Activated naive CD4-positive, alpha-beta T cell (primary cell): ENCODE measurements around the gene SYT8.

Experiments
- DNase-seq, 4 experiments: peaks; one replicate each; lab custom pipeline; 2025; lab: John Stamatoyannopoulos, UW

The SYT8 gene

GRCh38 chr11:1845561-1846452 is 11.0 kb downstream of the SYT8 start:
- DNase-seq = no peak

GRCh38 chr11:1846453-1846932 is 11.7 kb downstream of the SYT8 start:
- DNase-seq = no peak

GRCh38 chr11:1847006-1847735 is 12.4 kb downstream of the SYT8 start:
- no peak for DNase-seq

GRCh38 chr11:1847926-1848639 is 13.3 kb downstream of the SYT8 start:
- no peak for DNase-seq

GRCh38 chr11:1848640-1849430 is 14.0 kb downstream of the SYT8 start:
- no peak for DNase-seq

GRCh38 chr11:1851468-1852180 is 16.8 kb downstream of the SYT8 start:
- DNase-seq = no peak

- DNase-seq = no peak
Observed at GRCh38 chr11:1852271-1852876, 17.6 kb downstream of the SYT8 start.

GRCh38 chr11:1852877-1853276 is 18.1 kb downstream of the SYT8 start, which contains the start of gene LSP1:
Gene LSP1 (plus strand): TSS chr11:1853084. CDS start chr11:1853145, 61 bp downstream.
- peak in 3 of 4 experiments; percentile 29 to 68 (median 59) for DNase-seq

GRCh38 chr11:1853376-1854131 is 18.8 kb downstream of the SYT8 start:
- DNase-seq = no peak

GRCh38 chr11:1854132-1854948 is 19.6 kb downstream of the SYT8 start:
- no peak for DNase-seq

GRCh38 chr11:1854949-1855885 is 20.4 kb downstream of the SYT8 start:
- no peak for DNase-seq

GRCh38 chr11:1855886-1856265 is 21.1 kb downstream of the SYT8 start:
- no peak for DNase-seq

GRCh38 chr11:1856306-1857005 is 21.7 kb downstream of the SYT8 start:
- no peak for DNase-seq

GRCh38 chr11:1857064-1857463 is 22.3 kb downstream of the SYT8 start:
- DNase-seq = no peak

GRCh38 chr11:1858154-1858553 is 23.4 kb downstream of the SYT8 start:
- DNase-seq = no peak

GRCh38 chr11:1858576-1858975 is 23.8 kb downstream of the SYT8 start:
- no peak for DNase-seq

GRCh38 chr11:1859004-1859403 is 24.2 kb downstream of the SYT8 start:
- no peak for DNase-seq
